Activated naive CD4-positive, alpha-beta T cell treated with anti-CD3 and anti-CD28 coated beads, Interleukin-2, amount 50 U/mL, for 24 hours (primary cell): Measurements from ENCODE around the gene RRP8.
A peak's percentile ranks its signal among the peaks of the same experiment; 100 is the strongest.

Experiments
- H3K27ac Mint-ChIP-seq: one replicate; pipeline ENCODE4 v1.8.0; 2021; ENCODE audit warnings: mild to moderate bottlenecking, mixed read lengths
- H3K27me3 Mint-ChIP-seq: one replicate; pipeline ENCODE4 v1.8.0; 2021; ENCODE audit warnings: mixed read lengths
- H3K36me3 Mint-ChIP-seq: one replicate; pipeline ENCODE4 v1.8.0; 2021; ENCODE audit warnings: mixed read lengths
- H3K4me1 Mint-ChIP-seq: one replicate; pipeline ENCODE4 v1.8.0; 2021; ENCODE audit warnings: mixed read lengths
- H3K4me3 Mint-ChIP-seq: one replicate; pipeline ENCODE4 v1.8.0; 2021; ENCODE audit warnings: mild to moderate bottlenecking, mixed read lengths
- H3K9me3 Mint-ChIP-seq: one replicate; pipeline ENCODE4 v1.8.0; 2021; ENCODE audit warnings: mixed read lengths

RRP8 gene

DNA sequence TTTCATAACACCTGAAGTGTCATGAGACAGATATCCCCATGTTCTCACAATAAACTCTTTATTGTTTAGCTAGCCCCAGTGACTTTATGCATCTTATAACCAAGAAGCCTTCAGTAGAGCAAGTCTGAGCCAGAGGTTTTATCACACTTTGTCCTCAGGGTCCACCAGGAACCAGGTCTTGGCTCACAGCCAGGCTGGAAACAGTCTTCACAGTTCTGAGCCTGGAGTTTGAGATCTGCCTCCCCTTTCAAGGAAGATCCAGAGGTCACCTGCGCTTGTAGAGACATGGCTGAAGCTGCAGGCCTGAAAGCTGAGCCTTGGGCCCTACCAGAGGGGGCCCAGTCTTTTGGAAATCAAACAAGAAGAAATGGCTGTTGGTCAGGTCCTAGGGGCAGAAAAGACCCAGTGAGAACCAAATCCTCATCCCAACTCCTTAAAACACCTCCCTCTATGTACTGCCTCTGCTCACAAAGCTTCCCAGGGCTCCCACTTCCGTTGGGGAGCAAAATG lies 3.5 kb downstream of the RRP8 start:
- Mint-ChIP-seq H3K4me3 (no peak overlapping the region), H3K36me3 (peaks cover 6% of the 10 kb centered on the region), H3K4me1 (peaks cover 37% of the 10 kb centered on the region), H3K9me3 (no peaks in the 10 kb centered on the region), H3K27ac (peak overlapping the region; percentile 39), H3K27me3 (no peaks in the 10 kb centered on the region)

DNA sequence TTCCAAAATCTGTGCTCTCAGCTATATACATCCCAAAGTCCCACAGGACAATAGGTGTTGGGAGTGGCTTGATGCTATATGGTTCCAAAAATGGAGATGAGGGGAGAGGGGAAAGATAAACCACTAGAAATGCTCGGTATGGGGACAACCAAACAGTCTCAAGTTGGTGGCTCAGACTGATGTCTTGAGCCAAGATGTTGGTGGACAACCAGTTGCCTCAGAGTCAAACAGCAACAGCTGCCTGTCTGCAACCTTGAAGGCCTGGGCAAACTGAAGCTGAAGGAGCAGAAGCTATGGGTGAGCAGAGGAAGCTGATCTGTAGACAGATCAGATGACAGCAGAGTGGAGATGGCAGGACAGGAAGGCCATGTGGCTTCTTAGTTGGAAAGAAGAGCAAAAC lies 4.0 kb downstream of the RRP8 start:
- H3K36me3 Mint-ChIP-seq = peaks cover 6% of the 10 kb centered on the region
- H3K27ac Mint-ChIP-seq = peak overlapping the region; percentile 39
- H3K27me3 Mint-ChIP-seq = no peaks in the 10 kb centered on the region
- peaks cover 40% of the 10 kb centered on the region for H3K4me1 Mint-ChIP-seq
- H3K9me3 Mint-ChIP-seq = no peaks in the 10 kb centered on the region
- no peak overlapping the region for H3K4me3 Mint-ChIP-seq

DNA sequence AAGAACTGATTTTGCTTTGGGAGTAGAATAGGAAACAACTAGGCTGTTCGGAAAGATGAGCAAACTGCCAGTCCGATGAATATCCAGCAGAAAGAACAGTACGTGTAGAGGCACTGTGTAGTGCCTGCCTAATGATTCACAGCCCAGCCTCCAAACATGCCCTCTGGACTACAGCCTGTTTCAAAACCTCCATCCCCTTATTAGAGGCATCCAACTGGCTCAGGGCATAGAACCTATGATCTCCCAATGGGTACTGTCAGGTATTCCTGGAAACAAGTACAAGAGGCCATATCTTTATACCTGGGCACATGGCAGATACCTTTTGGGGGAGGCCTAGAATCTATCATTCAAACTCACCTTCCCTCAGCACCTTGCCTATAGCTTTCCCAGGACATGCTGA lies 4.9 kb downstream of the RRP8 start:
- peaks cover 49% of the 10 kb centered on the region for H3K4me1 Mint-ChIP-seq
- H3K4me3 Mint-ChIP-seq = no peak overlapping the region
- H3K27ac Mint-ChIP-seq = no peak overlapping the region
- peaks cover 9% of the 10 kb centered on the region for H3K36me3 Mint-ChIP-seq
- H3K27me3 Mint-ChIP-seq = no peaks in the 10 kb centered on the region
- H3K9me3 Mint-ChIP-seq = no peaks in the 10 kb centered on the region

DNA sequence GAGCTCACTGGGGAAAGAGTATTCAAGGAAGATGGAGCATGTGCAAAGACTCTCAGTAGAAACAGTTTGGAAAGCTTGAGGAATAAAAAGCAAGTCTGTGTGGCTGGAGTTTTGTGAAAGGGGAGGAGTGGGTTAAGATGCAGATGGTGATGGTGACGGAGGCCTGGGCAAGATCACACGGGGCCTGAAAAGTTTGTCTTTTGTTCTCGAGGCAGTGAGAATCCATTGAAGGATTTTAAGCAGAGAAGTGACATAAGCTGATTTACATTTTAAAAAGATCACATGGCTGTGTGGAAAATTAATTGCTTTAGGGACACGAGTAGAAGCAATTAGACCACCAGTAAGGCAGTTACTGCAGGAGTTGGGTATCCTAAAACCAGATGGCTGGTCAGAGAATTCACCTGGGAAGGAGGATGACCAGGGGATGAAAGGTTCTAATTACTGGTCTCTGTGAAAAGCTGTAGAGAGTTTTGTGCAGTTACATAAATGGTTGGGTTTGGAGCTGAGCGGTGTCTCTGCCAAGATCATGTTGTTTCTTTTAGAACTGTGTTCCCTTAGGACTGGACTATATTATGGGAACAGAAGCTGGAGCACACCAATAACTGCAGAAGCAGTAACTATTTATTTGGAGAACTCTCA lies 7.1 kb downstream of the RRP8 start:
- H3K27me3 Mint-ChIP-seq = no peaks in the 10 kb centered on the region
- H3K36me3 Mint-ChIP-seq = peaks cover 18% of the 10 kb centered on the region
- no peak overlapping the region for H3K4me3 Mint-ChIP-seq
- no peak overlapping the region for H3K27ac Mint-ChIP-seq
- H3K4me1 Mint-ChIP-seq = peaks cover 45% of the 10 kb centered on the region
- H3K9me3 Mint-ChIP-seq = no peaks in the 10 kb centered on the region

DNA sequence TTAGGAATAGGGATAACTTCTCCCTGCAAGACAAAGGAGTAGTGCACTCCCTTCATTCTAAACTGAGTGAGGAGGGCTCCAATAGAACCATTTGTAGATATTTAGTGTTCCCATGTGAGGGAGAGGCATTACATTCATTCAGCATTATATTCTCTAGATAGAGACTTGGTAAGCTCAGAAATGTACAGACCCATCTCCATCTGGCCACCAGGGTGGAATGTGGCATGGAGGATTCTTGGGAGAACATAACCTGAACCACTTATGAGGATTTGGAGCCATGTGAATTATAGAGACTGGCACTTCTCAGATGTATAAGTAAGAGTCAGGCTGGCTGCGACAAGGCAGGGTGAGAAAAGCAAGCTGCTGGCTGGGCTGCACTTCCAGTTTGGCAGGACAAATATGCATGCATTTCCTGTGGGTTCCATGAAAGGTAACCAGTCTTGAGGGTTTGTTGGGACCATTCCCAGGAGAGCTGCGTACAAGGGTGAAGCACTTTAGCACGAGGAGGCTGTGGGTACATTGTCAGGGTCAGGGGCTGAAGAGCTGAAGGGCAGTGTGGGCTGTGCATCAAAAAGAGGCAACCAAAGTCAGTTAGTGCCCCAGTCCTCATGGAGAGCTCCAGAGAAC lies 9.2 kb downstream of the RRP8 start:
- peaks cover 38% of the 10 kb centered on the region for H3K4me1 Mint-ChIP-seq
- no peak overlapping the region for H3K4me3 Mint-ChIP-seq
- H3K27ac Mint-ChIP-seq = no peak overlapping the region
- no peaks in the 10 kb centered on the region for H3K27me3 Mint-ChIP-seq
- H3K9me3 Mint-ChIP-seq = no peaks in the 10 kb centered on the region
- H3K36me3 Mint-ChIP-seq = peaks cover 23% of the 10 kb centered on the region

DNA sequence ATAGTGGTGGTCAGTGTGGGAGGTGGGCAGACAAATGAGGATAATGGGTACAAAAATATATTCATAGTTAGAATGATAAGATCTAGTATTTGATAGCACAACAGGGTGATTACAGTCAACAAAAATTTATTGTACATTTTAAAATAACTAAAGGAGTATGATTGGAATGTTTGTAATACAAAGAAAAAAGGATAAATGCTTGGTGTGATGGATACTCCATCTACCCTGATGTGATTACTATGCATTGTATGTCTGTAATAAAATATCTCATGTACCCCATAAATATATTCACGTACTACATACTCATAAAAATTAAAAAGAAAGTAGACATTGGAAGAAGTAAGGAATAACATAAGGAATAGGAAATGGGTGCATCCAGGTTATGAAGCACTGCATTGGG lies 15.4 kb downstream of the RRP8 start:
- no peaks in the 10 kb centered on the region for H3K27me3 Mint-ChIP-seq
- H3K4me3 Mint-ChIP-seq = no peak overlapping the region
- H3K9me3 Mint-ChIP-seq = peaks cover 17% of the 10 kb centered on the region
- H3K4me1 Mint-ChIP-seq = no peaks in the 10 kb centered on the region
- H3K27ac Mint-ChIP-seq = no peak overlapping the region
- peaks cover 36% of the 10 kb centered on the region for H3K36me3 Mint-ChIP-seq

DNA sequence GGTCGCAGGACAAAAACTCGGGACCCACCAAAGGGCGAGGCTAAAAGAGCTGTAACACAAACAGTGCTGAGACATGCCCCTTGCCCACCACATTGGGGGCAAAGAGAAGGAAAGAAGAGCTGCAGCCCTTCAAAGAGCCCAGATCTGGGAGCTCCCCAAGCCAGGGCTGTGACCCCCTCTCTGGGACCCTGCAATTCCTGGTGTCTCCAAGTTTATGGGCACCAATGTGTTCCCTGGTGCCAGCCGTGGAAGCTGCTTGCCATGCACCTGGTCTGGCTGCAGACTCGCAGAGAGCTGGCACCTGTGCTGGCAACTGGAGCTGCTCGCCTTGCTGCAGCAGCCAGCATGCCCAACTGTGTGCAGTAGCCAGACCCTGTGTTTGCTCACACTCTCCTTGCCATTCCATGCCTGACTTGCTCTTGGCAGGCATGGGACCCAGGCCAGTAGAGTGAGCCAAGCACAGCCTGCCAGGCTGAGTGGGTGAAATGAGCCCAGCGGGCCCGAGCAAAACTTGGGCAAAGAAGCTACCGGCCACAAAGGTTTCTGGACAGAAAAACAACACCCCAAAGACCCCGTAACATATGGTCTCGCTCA lies 16.0 kb downstream of the RRP8 start:
- Mint-ChIP-seq H3K27me3 (no peaks in the 10 kb centered on the region), H3K27ac (no peak overlapping the region), H3K36me3 (peaks cover 40% of the 10 kb centered on the region), H3K4me1 (no peaks in the 10 kb centered on the region), H3K4me3 (no peak overlapping the region), H3K9me3 (peaks cover 21% of the 10 kb centered on the region)

DNA sequence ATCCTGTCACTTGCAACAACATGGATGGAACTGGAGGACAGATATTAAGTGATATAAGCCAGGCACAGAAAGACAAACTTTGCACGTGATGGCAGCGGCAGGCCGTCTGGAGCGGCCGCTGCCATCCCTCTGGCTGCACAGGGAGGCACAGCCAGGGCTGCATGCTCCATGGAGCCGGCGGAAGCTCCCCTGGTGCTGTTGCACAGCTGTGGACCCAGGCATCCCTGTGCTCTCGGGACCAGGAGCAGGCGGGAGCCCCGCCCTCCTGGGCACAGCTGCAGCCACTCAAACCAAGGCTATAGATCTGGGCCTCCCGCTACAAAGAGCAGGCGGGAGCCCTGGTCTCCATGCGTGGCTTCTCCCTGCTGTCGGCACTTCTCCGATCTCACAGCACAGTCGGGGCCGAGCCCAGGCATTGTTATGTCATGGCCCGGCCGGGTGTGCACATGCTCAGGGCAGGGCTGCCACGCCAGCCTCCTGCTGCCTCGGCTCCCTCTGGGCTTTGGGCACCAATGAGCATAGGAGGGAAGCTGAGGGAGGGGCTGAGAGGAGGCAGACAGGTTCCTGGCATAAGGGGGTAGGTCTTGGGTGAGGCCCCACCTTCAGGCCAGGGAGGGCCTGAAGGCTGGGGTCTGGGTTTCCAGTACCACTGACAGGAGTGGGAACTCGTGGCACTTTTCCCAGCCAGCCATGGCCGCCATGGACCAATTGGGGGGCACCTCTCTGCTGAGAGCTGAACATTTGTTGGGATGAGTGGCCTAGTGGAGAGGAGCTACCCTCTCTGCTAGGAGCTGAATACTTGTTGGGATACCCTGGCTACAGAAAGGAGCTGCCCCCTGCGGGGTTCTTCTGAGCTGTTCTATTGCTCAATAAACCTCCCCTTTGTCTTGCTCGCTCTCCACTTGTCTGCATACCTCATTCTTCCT lies 16.7 kb downstream of the RRP8 start:
- Mint-ChIP-seq H3K27ac (no peak overlapping the region), H3K4me3 (no peak overlapping the region), H3K9me3 (peaks cover 21% of the 10 kb centered on the region), H3K36me3 (peaks cover 42% of the 10 kb centered on the region), H3K4me1 (no peaks in the 10 kb centered on the region), H3K27me3 (no peaks in the 10 kb centered on the region)

DNA sequence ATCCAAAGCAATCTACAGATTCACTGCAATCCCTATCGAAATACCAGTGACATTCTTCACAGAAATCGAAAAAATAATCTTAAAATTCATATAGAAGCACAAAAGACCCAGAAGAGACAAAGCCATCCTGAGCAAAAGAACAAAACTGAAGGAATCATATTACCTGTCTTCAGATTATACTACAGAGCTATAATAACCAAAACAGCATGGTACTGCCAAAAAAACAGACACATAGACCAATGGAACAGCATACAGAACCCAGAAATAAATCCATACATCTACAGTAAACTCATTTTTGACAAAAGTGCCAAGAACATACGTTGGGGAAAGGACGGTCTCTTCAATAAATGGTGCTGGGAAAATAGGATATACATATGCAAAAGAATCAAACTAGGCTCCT lies 18.9 kb downstream of the RRP8 start:
- peaks cover 40% of the 10 kb centered on the region for H3K36me3 Mint-ChIP-seq
- H3K27ac Mint-ChIP-seq = no peak overlapping the region
- peaks cover 3% of the 10 kb centered on the region for H3K4me1 Mint-ChIP-seq

DNA sequence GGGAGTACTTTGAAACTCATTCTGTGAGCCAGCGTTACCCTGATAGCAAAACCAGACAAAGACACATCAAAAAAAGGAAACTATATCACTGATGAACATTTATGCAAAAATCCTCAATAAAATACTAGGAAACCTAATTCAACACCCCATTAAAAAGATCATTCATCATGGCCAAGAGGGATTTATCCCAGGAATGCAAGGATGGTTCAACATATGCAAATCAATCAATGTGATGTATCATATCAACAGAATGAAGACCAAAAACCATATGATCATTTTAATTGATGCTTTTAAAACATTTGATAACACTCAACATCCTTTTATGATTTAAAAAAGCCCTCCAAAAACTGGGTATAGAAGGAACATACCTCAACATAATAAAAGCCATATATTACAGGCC lies 19.8 kb downstream of the RRP8 start:
- Mint-ChIP-seq H3K4me3 (no peak overlapping the region), H3K36me3 (peaks cover 40% of the 10 kb centered on the region), H3K27ac (no peak overlapping the region), H3K4me1 (peaks cover 3% of the 10 kb centered on the region), H3K9me3 (peaks cover 21% of the 10 kb centered on the region), H3K27me3 (no peaks in the 10 kb centered on the region)

More for the DNA sequence above, 18.9 kb downstream of the RRP8 start:
- no peak overlapping the region for H3K4me3 Mint-ChIP-seq
- peaks cover 21% of the 10 kb centered on the region for H3K9me3 Mint-ChIP-seq
- no peaks in the 10 kb centered on the region for H3K27me3 Mint-ChIP-seq

DNA sequence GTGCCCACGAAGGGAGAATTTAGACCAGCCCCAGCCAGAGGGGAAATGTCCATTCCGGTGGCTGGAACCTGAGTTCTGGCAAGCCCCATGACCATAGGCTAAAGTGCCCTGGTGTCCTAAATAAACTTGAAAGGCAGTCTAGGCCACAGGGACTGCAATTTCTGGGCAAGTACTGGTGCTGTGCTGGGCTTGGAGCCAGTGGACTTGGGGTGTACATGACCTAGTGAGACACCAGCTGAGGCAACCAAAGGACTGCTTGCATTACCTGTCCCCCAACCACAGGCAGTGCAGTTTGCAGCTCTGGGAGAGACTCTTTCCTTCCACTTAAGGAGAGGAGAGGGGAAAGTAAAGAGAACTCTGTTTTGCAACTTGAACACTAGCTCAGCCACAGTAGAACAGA lies 23.7 kb downstream of the RRP8 start:
- Mint-ChIP-seq H3K9me3 (peaks cover 17% of the 10 kb centered on the region), H3K36me3 (peaks cover 31% of the 10 kb centered on the region), H3K4me1 (peaks cover 3% of the 10 kb centered on the region), H3K4me3 (no peak overlapping the region), H3K27me3 (no peaks in the 10 kb centered on the region), H3K27ac (no peak overlapping the region)

DNA sequence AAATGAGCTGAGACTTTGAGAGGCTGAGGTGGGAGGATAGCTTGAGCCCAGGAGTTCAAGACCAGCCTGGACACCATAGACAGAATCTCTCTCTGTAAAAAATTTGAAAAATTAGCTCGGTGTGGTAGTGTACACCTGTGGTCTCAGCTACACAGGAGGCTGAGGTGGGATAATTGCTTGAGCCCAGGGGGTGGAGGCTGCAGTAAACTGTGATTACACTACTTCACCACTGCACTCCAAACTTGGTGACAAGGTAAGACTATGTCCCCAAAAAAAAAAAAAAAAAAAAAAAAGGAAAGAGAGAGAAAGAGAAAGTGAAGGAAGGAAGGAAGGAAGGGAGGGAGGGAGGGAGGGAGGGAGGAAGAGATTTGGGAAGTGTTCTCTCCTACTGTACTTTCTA lies 25.3 kb downstream of the RRP8 start:
- Mint-ChIP-seq H3K4me3 (no peak overlapping the region), H3K9me3 (peaks cover 5% of the 10 kb centered on the region), H3K4me1 (peaks cover 3% of the 10 kb centered on the region), H3K27ac (no peak overlapping the region), H3K36me3 (peaks cover 18% of the 10 kb centered on the region), H3K27me3 (no peaks in the 10 kb centered on the region)

DNA sequence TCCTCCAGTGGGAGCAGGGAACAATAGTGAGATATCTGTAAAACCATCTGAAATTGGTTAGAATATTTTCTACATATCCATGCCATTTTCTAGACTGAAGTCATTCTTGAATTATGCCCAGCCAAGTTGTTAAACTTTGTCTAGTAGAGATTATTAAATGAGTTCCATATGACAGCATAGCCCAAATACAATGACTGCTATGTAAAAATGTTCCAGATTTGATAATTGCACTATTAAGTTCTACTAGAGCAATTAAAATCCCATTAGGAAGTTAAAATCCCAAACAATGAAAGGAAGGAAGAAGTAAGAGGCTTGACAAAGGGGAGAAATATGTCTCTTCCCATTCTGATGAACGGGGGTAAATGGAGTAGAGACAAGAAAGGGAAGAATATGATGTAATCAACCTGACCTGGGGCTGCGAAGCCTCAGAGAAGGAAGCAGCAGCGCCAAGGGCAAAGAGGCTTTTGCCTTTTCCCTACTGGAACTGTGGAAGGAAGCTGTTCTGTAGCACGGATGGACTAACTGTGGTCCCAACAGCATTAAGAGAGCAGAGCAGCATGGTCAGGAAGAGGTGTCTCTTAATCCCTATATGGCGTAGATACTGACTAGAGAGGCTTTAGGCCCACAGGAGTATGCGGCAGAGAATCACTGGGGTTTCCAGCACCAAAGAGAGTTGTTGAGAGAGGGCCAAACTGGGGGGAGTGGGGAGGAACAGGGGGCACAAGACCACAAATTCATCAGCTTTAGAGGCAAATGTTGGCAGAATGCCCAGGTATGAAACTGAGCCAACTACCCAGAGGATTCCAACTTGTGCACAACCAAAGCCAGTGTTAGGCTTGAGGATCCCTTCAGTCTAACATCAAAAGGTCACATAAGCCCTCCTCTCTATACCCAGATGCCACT lies 26.7 kb downstream of the RRP8 start:
- H3K4me1 Mint-ChIP-seq = peaks cover 3% of the 10 kb centered on the region
- no peaks in the 10 kb centered on the region for H3K9me3 Mint-ChIP-seq
- H3K27ac Mint-ChIP-seq = no peak overlapping the region
- H3K36me3 Mint-ChIP-seq = peaks cover 9% of the 10 kb centered on the region
- no peaks in the 10 kb centered on the region for H3K27me3 Mint-ChIP-seq
- H3K4me3 Mint-ChIP-seq = no peak overlapping the region

DNA sequence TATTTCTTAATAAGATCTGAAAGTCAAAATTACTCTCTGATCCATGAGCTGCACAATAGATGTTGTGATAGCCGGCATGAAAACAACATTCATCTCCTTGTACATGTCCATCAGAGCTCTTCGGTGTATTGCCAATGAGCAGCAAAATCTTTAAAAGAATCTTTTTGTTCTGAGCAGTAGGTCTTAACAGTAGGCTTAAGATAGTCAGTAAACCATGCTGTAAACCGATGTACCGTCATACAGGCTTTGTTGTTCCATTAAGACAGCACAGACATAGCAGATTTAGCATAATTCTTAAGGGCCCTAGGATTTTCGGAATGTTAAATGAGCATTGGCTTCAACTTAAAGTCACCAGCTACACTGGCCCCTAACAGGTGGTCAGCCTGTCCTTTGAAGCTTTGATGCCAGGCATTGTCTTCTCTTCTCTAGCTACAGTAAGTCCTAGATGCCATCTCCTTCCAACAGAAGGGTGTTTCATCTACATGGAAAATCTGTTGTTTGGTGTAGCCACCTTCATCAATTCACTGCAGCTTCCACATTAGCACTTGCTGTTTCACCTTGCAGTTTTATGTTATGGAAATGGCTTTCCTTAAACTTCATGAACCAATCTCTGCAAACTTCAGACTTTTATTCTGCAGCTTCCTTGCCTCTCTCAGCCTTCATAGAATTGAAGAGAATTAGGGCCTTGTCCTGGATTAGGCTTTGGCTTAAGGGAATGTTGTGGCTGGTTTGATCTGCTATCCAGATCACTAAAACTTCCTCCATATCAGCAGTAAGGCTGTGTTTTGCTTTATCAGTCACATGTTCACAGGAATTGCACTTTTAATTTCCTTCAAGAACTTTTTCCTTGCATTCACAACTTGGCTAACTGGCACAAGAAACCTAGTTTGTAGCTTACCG lies 28.4 kb downstream of the RRP8 start:
- H3K36me3 Mint-ChIP-seq = peaks cover 4% of the 10 kb centered on the region
- H3K27ac Mint-ChIP-seq = no peak overlapping the region
- H3K27me3 Mint-ChIP-seq = no peaks in the 10 kb centered on the region
- no peaks in the 10 kb centered on the region for H3K9me3 Mint-ChIP-seq
- no peaks in the 10 kb centered on the region for H3K4me1 Mint-ChIP-seq
- no peak overlapping the region for H3K4me3 Mint-ChIP-seq
